Measurements from ENCODE around the gene KIF13A.

DNA sequence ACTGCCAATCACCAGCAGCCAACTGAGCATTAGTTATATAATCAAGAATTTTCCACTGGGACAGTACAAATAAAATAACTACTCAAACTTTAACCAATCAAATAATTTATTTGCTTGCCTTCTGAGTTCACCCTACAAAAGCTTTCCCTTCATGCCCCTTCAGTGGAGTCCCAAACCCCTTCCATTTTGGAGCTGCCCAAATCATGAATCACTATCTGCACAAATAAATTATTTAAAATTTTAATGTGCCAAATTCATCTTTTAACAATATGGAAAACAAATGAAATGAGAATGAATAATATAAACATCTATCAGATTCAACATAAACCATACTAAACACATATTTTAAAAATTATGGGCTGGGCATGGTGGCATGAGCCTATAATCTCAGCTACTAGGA is 85.9 kb downstream of the KIF13A start:
- TF ChIP-seq, protein P1, sequence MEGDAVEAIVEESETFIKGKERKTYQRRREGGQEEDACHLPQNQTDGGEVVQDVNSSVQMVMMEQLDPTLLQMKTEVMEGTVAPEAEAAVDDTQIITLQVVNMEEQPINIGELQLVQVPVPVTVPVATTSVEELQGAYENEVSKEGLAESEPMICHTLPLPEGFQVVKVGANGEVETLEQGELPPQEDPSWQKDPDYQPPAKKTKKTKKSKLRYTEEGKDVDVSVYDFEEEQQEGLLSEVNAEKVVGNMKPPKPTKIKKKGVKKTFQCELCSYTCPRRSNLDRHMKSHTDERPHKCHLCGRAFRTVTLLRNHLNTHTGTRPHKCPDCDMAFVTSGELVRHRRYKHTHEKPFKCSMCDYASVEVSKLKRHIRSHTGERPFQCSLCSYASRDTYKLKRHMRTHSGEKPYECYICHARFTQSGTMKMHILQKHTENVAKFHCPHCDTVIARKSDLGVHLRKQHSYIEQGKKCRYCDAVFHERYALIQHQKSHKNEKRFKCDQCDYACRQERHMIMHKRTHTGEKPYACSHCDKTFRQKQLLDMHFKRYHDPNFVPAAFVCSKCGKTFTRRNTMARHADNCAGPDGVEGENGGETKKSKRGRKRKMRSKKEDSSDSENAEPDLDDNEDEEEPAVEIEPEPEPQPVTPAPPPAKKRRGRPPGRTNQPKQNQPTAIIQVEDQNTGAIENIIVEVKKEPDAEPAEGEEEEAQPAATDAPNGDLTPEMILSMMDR (IDR thresholded peaks at IDR 0.05; ENCODE audit: insufficient read depth, low read length) = no peak
- TF ChIP-seq POLR2AphosphoS5 (IDR thresholded peaks at IDR 0.05; ENCODE audit: low read depth) (no peak), GABPA (IDR thresholded peaks at IDR 0.05; ENCODE audit: low read depth) (no peak)
- TF ChIP-seq, protein P2, sequence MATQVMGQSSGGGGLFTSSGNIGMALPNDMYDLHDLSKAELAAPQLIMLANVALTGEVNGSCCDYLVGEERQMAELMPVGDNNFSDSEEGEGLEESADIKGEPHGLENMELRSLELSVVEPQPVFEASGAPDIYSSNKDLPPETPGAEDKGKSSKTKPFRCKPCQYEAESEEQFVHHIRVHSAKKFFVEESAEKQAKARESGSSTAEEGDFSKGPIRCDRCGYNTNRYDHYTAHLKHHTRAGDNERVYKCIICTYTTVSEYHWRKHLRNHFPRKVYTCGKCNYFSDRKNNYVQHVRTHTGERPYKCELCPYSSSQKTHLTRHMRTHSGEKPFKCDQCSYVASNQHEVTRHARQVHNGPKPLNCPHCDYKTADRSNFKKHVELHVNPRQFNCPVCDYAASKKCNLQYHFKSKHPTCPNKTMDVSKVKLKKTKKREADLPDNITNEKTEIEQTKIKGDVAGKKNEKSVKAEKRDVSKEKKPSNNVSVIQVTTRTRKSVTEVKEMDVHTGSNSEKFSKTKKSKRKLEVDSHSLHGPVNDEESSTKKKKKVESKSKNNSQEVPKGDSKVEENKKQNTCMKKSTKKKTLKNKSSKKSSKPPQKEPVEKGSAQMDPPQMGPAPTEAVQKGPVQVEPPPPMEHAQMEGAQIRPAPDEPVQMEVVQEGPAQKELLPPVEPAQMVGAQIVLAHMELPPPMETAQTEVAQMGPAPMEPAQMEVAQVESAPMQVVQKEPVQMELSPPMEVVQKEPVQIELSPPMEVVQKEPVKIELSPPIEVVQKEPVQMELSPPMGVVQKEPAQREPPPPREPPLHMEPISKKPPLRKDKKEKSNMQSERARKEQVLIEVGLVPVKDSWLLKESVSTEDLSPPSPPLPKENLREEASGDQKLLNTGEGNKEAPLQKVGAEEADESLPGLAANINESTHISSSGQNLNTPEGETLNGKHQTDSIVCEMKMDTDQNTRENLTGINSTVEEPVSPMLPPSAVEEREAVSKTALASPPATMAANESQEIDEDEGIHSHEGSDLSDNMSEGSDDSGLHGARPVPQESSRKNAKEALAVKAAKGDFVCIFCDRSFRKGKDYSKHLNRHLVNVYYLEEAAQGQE (IDR thresholded peaks at IDR 0.05; ENCODE audit: insufficient replicate concordance, low read depth) = no peak

All from HL-60 (cell line).